Erythroblast (primary cell): ENCODE data around the gene SEC61B.

ENCODE experiments used
- GATA1 ChIP-seq: IDR thresholded peaks from 2 replicates; pipeline ENCODE4 v1.6.1; 2011; ENCODE audit warnings: low read depth, mild to moderate bottlenecking, control low read depth, low read length, moderate library complexity
- POLR2A ChIP-seq: IDR thresholded peaks from 2 replicates; pipeline ENCODE4 v1.6.1; 2011; ENCODE audit warnings: mild to moderate bottlenecking, low read length

- TF ChIP-seq POLR2A (no peak), GATA1 (no peak)
These were observed 20.5 kb upstream of the SEC61B start for GRCh38 chr9:99201603-99202002.
